Stimulated activated CD8-positive, alpha-beta memory T cell treated with anti-CD3 and anti-CD28 coated beads, Interleukin-4, amount 100 ng/mL, for 48 hours (primary cell): ENCODE results near the gene COX6A1.

Source experiments
- DNase-seq: peaks from one replicate; pipeline ENCODE4 v3.0.0-alpha.2; 2020

The COX6A1 gene

GRCh38 chr12:120437735-120438494, at the start of gene COX6A1:
Gene COX6A1, plus strand, starts transcription at chr12:120438113. Its CDS starts 14 bp downstream, at chr12:120438127.
- peak; percentile 98 for DNase-seq

GRCh38 chr12:120388691-120389481, 49.0 kb upstream of the COX6A1 start:
- DNase-seq: no peak

- no peak for DNase-seq
Observed at GRCh38 chr12:120390540-120391120, 47.3 kb upstream of the COX6A1 start.

GRCh38 chr12:120394483-120395367, 43.2 kb upstream of the COX6A1 start:
- DNase-seq: no peak

GRCh38 chr12:120397824-120398540, 39.9 kb upstream of the COX6A1 start:
- DNase-seq: no peak

GRCh38 chr12:120399531-120399930, 38.4 kb upstream of the COX6A1 start:
- DNase-seq: no peak

- no peak for DNase-seq
Observed at GRCh38 chr12:120402217-120402616, 35.7 kb upstream of the COX6A1 start.

GRCh38 chr12:120403869-120404268, 34.0 kb upstream of the COX6A1 start:
- no peak for DNase-seq

- no peak for DNase-seq
Observed at GRCh38 chr12:120404271-120404670, 33.6 kb upstream of the COX6A1 start.

GRCh38 chr12:120406069-120406468, 31.8 kb upstream of the COX6A1 start:
- no peak for DNase-seq

GRCh38 chr12:120406553-120406952, 31.4 kb upstream of the COX6A1 start:
- DNase-seq: no peak

- DNase-seq: no peak
Observed at GRCh38 chr12:120408771-120409170, 29.1 kb upstream of the COX6A1 start.

- no peak for DNase-seq
Observed at GRCh38 chr12:120412421-120412820, 25.5 kb upstream of the COX6A1 start.

GRCh38 chr12:120413901-120414695, 23.8 kb upstream of the COX6A1 start:
- DNase-seq: no peak

GRCh38 chr12:120416490-120417216, 21.3 kb upstream of the COX6A1 start:
- DNase-seq: no peak

GRCh38 chr12:120417917-120418580, 19.9 kb upstream of the COX6A1 start:
- no peak for DNase-seq

- DNase-seq: no peak
Observed at GRCh38 chr12:120421701-120422100, 16.2 kb upstream of the COX6A1 start.

- DNase-seq: no peak
Observed at GRCh38 chr12:120422892-120423456, 14.9 kb upstream of the COX6A1 start.

- no peak for DNase-seq
Observed at GRCh38 chr12:120425797-120426196, 12.1 kb upstream of the COX6A1 start.
